Left ventricle myocardium inferior (tissue), 1 donor: ENCODE measurements around the gene FMO5. TPM values are rescaled to one million over a fixed set of nuclear protein-coding genes. Genes with fewer than 3 reads are reported as not detected.

ENCODE experiments used
- DNase-seq: peaks from one replicate; pipeline ENCODE4 v3.0.0-alpha.2; 2020
- H3K27ac ChIP-seq: fragments of 200-600 bp; replicated peaks from 2 replicates; pipeline ENCODE4 v1.8.0; 2021
- H3K27me3 ChIP-seq: fragments of 200-600 bp; 2 replicates; pipeline ENCODE4 v1.8.0; 2021; ENCODE audit warnings: low read depth
- H3K36me3 ChIP-seq: fragments of 200-600 bp; 2 replicates; pipeline ENCODE4 v1.8.0; 2021
- H3K4me1 ChIP-seq: fragments of 200-600 bp; 2 replicates; pipeline ENCODE4 v1.8.0; 2021
- H3K4me3 ChIP-seq: fragments of 200-600 bp; 2 replicates; pipeline ENCODE4 v1.8.0; 2021; ENCODE audit warnings: mild to moderate bottlenecking, moderate library complexity
- H3K9me3 ChIP-seq: fragments of 200-600 bp; replicated peaks from 2 replicates; pipeline ENCODE4 v1.8.0; 2021
- intact Hi-C: fragments of 100-400 bp; cut with micrococcal nuclease; formaldehyde crosslinking; loops from one replicate; pipeline ENCODE4 v1.11.0; 2022
- total RNA-seq: library from RNA; stranded (reverse); fragmentation: NEBNext Ultra II Directional; extraction: Animal tissue kit (Norgen Biotek cat#: 25700); gene quantifications from one replicate; pipeline ENCODE4 v1.2.1, GENCODE V29; 2021
- TF ChIP-seq, protein P1 (sequence below): fragments of 200-600 bp; IDR thresholded peaks from 2 replicates; pipeline ENCODE4 v1.8.0; 2021; ENCODE audit warnings: antibody characterized with exemption, mild to moderate bottlenecking, borderline replicate concordance
- donor health status: DM: no; HTN: yes; CAD: no; lungs with severe emphysema.

FMO5 gene
- total RNA-seq, 1 donor from 2014 or later = 3.2 TPM

GRCh38 chr1:147214842-147215539 is 10.1 kb downstream of the FMO5 start:
- Histone ChIP-seq H3K4me3 (no peak overlapping the region), H3K27ac (no peak overlapping the region), H3K4me1 (no peaks in the 10 kb centered on the region), H3K36me3 (peaks cover 10% of the 10 kb centered on the region), H3K27me3 (no peaks in the 10 kb centered on the region), H3K9me3 (no peaks in the 10 kb centered on the region)
- no peak for DNase-seq
- TF ChIP-seq, protein P1, sequence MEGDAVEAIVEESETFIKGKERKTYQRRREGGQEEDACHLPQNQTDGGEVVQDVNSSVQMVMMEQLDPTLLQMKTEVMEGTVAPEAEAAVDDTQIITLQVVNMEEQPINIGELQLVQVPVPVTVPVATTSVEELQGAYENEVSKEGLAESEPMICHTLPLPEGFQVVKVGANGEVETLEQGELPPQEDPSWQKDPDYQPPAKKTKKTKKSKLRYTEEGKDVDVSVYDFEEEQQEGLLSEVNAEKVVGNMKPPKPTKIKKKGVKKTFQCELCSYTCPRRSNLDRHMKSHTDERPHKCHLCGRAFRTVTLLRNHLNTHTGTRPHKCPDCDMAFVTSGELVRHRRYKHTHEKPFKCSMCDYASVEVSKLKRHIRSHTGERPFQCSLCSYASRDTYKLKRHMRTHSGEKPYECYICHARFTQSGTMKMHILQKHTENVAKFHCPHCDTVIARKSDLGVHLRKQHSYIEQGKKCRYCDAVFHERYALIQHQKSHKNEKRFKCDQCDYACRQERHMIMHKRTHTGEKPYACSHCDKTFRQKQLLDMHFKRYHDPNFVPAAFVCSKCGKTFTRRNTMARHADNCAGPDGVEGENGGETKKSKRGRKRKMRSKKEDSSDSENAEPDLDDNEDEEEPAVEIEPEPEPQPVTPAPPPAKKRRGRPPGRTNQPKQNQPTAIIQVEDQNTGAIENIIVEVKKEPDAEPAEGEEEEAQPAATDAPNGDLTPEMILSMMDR = no peak
- intact Hi-C loops = no loop called here

GRCh38 chr1:147214325-147214724 is 10.8 kb downstream of the FMO5 start:
- intact Hi-C loops = no loop called here
- DNase-seq = no peak

GRCh38 chr1:147213271-147213670 is 11.9 kb downstream of the FMO5 start:
- H3K27ac ChIP-seq = no peak overlapping the region
- intact Hi-C loops = no loop called here
- peaks cover 16% of the 10 kb centered on the region for H3K36me3 ChIP-seq
- H3K4me3 ChIP-seq = no peak overlapping the region
- H3K27me3 ChIP-seq = no peaks in the 10 kb centered on the region
- H3K9me3 ChIP-seq = no peaks in the 10 kb centered on the region
- TF ChIP-seq, protein P1 = no peak
- no peak for DNase-seq
- no peaks in the 10 kb centered on the region for H3K4me1 ChIP-seq

More at GRCh38 chr1:147214325-147214724, 10.8 kb downstream of the FMO5 start:
- Histone ChIP-seq H3K9me3 (no peaks in the 10 kb centered on the region), H3K27ac (no peak overlapping the region), H3K4me3 (no peak overlapping the region), H3K27me3 (no peaks in the 10 kb centered on the region), H3K4me1 (no peaks in the 10 kb centered on the region), H3K36me3 (peaks cover 10% of the 10 kb centered on the region)
- TF ChIP-seq, protein P1 = no peak

DNA sequence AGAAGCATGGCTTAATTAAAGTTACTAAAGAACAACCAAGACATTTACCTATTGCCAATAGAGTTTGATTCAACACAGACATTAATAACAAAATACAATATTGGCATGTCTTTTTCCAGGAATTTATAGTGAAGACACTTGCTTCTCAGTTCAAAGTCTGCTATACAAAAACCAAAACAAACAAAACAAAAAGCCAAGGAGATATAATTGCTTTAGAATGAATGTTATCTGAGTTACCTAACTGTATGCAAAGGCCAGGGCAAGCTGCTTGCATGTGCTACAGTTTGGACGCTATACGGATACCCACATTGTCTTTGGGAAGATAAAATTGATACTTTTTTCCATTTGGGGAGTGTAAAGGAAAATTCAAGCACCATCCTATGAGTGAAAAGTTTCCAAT is 13.6 kb downstream of the FMO5 start:
- intact Hi-C loops = no loop called here
- Histone ChIP-seq H3K36me3 (peaks cover 16% of the 10 kb centered on the region), H3K27me3 (no peaks in the 10 kb centered on the region), H3K27ac (no peak overlapping the region), H3K9me3 (no peaks in the 10 kb centered on the region), H3K4me1 (no peaks in the 10 kb centered on the region), H3K4me3 (no peak overlapping the region)
- TF ChIP-seq, protein P1 = no peak
- DNase-seq = no peak

GRCh38 chr1:147210987-147211386 is 14.2 kb downstream of the FMO5 start:
- intact Hi-C loops = no loop called here
- DNase-seq = no peak
- no peaks in the 10 kb centered on the region for H3K4me1 ChIP-seq
- no peaks in the 10 kb centered on the region for H3K27me3 ChIP-seq
- no peaks in the 10 kb centered on the region for H3K9me3 ChIP-seq
- no peak overlapping the region for H3K27ac ChIP-seq
- TF ChIP-seq, protein P1 = no peak
- no peak overlapping the region for H3K4me3 ChIP-seq
- peaks cover 16% of the 10 kb centered on the region for H3K36me3 ChIP-seq
